A549 (cell line): Measurements from ENCODE around the gene PSMD8. TPM values are rescaled to one million over a fixed set of nuclear protein-coding genes. Genes with fewer than 3 reads are reported as not detected.
A peak's percentile ranks its signal among the peaks of the same experiment; 100 is the strongest.

Experiments
- ATAC-seq, 2 experiments: fragments of 200-7000 bp in 1 of 2; fragments of >200 bp in 1 of 2; cut with Nextera tagmentation in 1 of 2; cut with Tn5 transposase in 1 of 2; 3 replicates each; pipeline versions ENCODE4 v1.8.0 to v1.9.1; 2018 to 2020; ENCODE audit warnings: mild to moderate bottlenecking in 1 of 2, moderate library complexity in 1 of 2
- CTCF ChIA-PET: fragments of 300-600 bp; sonication (Branson Sonifier 250); formaldehyde crosslinking; extraction: SDS; loops from one replicate; lab custom pipeline; 2021; ENCODE audit warnings: antibody characterized with exemption, inconsistent platforms; lab: Yijun Ruan, JAX
- POLR2A ChIA-PET: fragments of 350-600 bp; formaldehyde crosslinking; extraction: SDS; loops from one replicate; lab custom pipeline; 2021; ENCODE audit warnings: antibody characterized with exemption, inconsistent platforms; lab: Yijun Ruan, JAX
- DNase-seq, 2 experiments: peaks; one replicate each; pipeline versions ENCODE4 v3.0.0 to v3.0.0-alpha.2; 2011 to 2016; ENCODE audit warnings: low read depth in 1 of 2, low spot score in 1 of 2
- FAIRE-seq: peaks from 2 replicates; lab custom pipeline; 2011; peaks lifted over from hg19 to GRCh38; lab: Jason Lieb, UNC
- H3K27ac ChIP-seq, 2 experiments: fragments of >200 bp; sonication (Bioruptor Twin); formaldehyde crosslinking; 3 replicates each; pipeline ENCODE4 v1.5.1; 2016 to 2017
- H3K4me1 ChIP-seq: fragments of >200 bp; sonication (Bioruptor Twin); formaldehyde crosslinking; 3 replicates; pipeline ENCODE4 v1.6.1; 2016
- H3K4me2 ChIP-seq: fragments of >200 bp; sonication (Bioruptor Twin); formaldehyde crosslinking; 3 replicates; pipeline ENCODE4 v1.6.1; 2016
- H3K4me3 ChIP-seq: fragments of >200 bp; sonication (Bioruptor Twin); formaldehyde crosslinking; 3 replicates; pipeline ENCODE4 v1.5.1; 2016
- H3K9me3 ChIP-seq: fragments of >200 bp; sonication (Bioruptor Twin); formaldehyde crosslinking; 3 replicates; pipeline ENCODE4 v1.6.1; 2016
- BCL3 ChIP-seq: fragments of >200 bp; sonication (Bioruptor Twin); formaldehyde crosslinking; IDR thresholded peaks from 3 replicates; pipeline ENCODE4 v1.6.1; 2016
- BHLHE40 ChIP-seq: IDR thresholded peaks from 2 replicates; pipeline ENCODE4 v1.6.1; 2012; ENCODE audit warnings: low read depth, low read length, inconsistent platforms
- CEBPB ChIP-seq, 2 experiments: fragments of >200 bp in 1 of 2; sonication (Bioruptor Twin) in 1 of 2; formaldehyde crosslinking in 1 of 2; IDR thresholded peaks; 2 replicates each; pipeline ENCODE4 v1.6.1; 2012 to 2016
- CHD2 ChIP-seq: fragments of 150-350 bp; IDR thresholded peaks from 2 replicates; pipeline ENCODE4 v1.6.1; 2014; ENCODE audit warnings: low read length; ENCODE audit not compliant: partially characterized antibody
- E2F6 ChIP-seq: IDR thresholded peaks from 2 replicates; pipeline ENCODE4 v1.6.1; 2012; ENCODE audit warnings: low read depth, borderline replicate concordance
- EHMT2 ChIP-seq: fragments of 200-600 bp; sonication (generic); IDR thresholded peaks from 2 replicates; pipeline ENCODE4 v1.6.1; 2016; ENCODE audit warnings: antibody characterized with exemption, low read depth, mild to moderate bottlenecking, moderate library complexity
- ELK1 ChIP-seq: fragments of 150-350 bp; IDR thresholded peaks from 2 replicates; pipeline ENCODE4 v1.6.1; 2014; ENCODE audit warnings: low read depth, mild to moderate bottlenecking, low read length
- ESRRA ChIP-seq: fragments of 150-350 bp; IDR thresholded peaks from 2 replicates; pipeline ENCODE4 v1.6.1; 2014; ENCODE audit warnings: mild to moderate bottlenecking, low read length, borderline replicate concordance
- FOSB ChIP-seq: fragments of 250-450 bp; sonication (Bioruptor Pico); IDR thresholded peaks from 2 replicates; pipeline ENCODE4 v1.5.0; 2020; ENCODE audit warnings: mild to moderate bottlenecking, moderate library complexity
- FOXS1 ChIP-seq: fragments of 250-450 bp; sonication (Bioruptor Pico); IDR thresholded peaks from 2 replicates; pipeline ENCODE4 v1.5.0; 2020; ENCODE audit warnings: mild to moderate bottlenecking, moderate library complexity
- GATA3 ChIP-seq: IDR thresholded peaks from 2 replicates; pipeline ENCODE4 v1.6.1; 2012; ENCODE audit warnings: borderline replicate concordance
- HOXA7 ChIP-seq: fragments of 250-450 bp; sonication (Bioruptor Pico); IDR thresholded peaks from 2 replicates; pipeline ENCODE4 v1.5.0; 2020; ENCODE audit warnings: mild to moderate bottlenecking, moderate library complexity
- HOXB13 ChIP-seq: fragments of 250-450 bp; sonication (Bioruptor Pico); IDR thresholded peaks from 2 replicates; pipeline ENCODE4 v1.5.0; 2020; ENCODE audit warnings: low read depth, mild to moderate bottlenecking, moderate library complexity
- JUNB ChIP-seq: fragments of >200 bp; sonication (Bioruptor Twin); formaldehyde crosslinking; IDR thresholded peaks from 2 replicates; pipeline ENCODE4 v1.6.1; 2016
- MAFK ChIP-seq: fragments of 450-650 bp; IDR thresholded peaks from 2 replicates; pipeline ENCODE4 v1.6.1; 2014; ENCODE audit not compliant: partially characterized antibody
- MAX ChIP-seq: IDR thresholded peaks from 2 replicates; pipeline ENCODE4 v1.6.1; 2012
- MYC ChIP-seq: IDR thresholded peaks from 2 replicates; pipeline ENCODE4 v1.6.1; 2012; ENCODE audit warnings: mild to moderate bottlenecking, inconsistent platforms, low read length, improper control_type of control experiment, borderline replicate concordance
- NPAS2 ChIP-seq: fragments of 250-450 bp; sonication (Bioruptor Pico); IDR thresholded peaks from 2 replicates; pipeline ENCODE4 v1.8.0; 2022; ENCODE audit warnings: mild to moderate bottlenecking, moderate library complexity, borderline replicate concordance
- PBX3 ChIP-seq: IDR thresholded peaks from 2 replicates; pipeline ENCODE4 v1.6.1; 2012
- POLR2AphosphoS2 ChIP-seq: conservative IDR thresholded peaks from 2 replicates; pipeline ENCODE4 v1.6.1; 2012; ENCODE audit warnings: low read length, improper control_type of control experiment, inconsistent platforms
- RARB ChIP-seq: fragments of 250-450 bp; sonication (Bioruptor Pico); IDR thresholded peaks from 2 replicates; pipeline ENCODE4 v1.8.0; 2021; ENCODE audit warnings: mild to moderate bottlenecking, moderate library complexity
- RCOR1 ChIP-seq: fragments of 150-350 bp; IDR thresholded peaks from 2 replicates; pipeline ENCODE4 v1.6.1; 2014; ENCODE audit warnings: antibody characterized with exemption, low read length, low read depth
- RFX5 ChIP-seq: fragments of 450-650 bp; IDR thresholded peaks from 2 replicates; pipeline ENCODE4 v1.7.1; 2014; ENCODE audit warnings: antibody characterized with exemption, mild to moderate bottlenecking, moderate library complexity
- ZC3H11A ChIP-seq: fragments of 450-650 bp; IDR thresholded peaks from 2 replicates; pipeline ENCODE4 v1.6.1; 2014; ENCODE audit warnings: antibody characterized with exemption, mild to moderate bottlenecking
- WGBS: methylation state at CpG from one replicate; pipeline ENCODE4 v1.1.6; 2017; ENCODE audit errors: missing lambda C conversion rate; 5-methylcytosine and 5-hydroxymethylcytosine counted together
- polyA plus RNA-seq, 4 experiments: library from polyadenylated mRNA; depleted of rRNA in 3 of 4; stranded (reverse); fragments of >200 nt; fragmentation: RNase III in 1 of 4; extraction: RNeasy Plus Mini Kit Qiagen cat#74134 plus additional on column Dnase treatment in 1 of 4; gene quantifications; 2 replicates in 3 of 4; 3 replicates in 1 of 4; pipeline ENCODE4 v1.2.3, GENCODE V29; 2011 to 2017

The PSMD8 gene
- polyA plus RNA-seq, 2 of the 4 experiments (the other 2 are of a cell fraction) = 437 to 456 TPM

GRCh38 chr19:38367041-38367440, 7.3 kb upstream of the PSMD8 start:
- ChIA-PET CTCF (interaction anchor here (0.6 to 2.8 kb wide), 11 partner anchors 10 to 906 kb away, joined by 3 to 21 read pairs (median 3); partner anchors contain the start of gene CATSPERG), POLR2A (interaction anchor here (0.6 kb wide), 1 partner anchor 65 kb away, joined by 4 read pairs; no protein-coding TSS in a partner anchor)
- ATAC-seq (no peak), FAIRE-seq (no peak), DNase-seq (no peak)
- Histone ChIP-seq H3K4me1 (peaks cover 6% of the 10 kb centered on the region; the same call in 1 of the 3 replicates), H3K9me3 (no peaks in the 10 kb centered on the region), H3K4me3 (no peak overlapping the region), H3K27ac (no peak overlapping the region), H3K4me2 (no peak overlapping the region)
- TF ChIP-seq ZC3H11A (no peak), FOXS1 (CRISPR knock-in tag) (no peak)
- WGBS = 72% methylated on average over 12 of the region's 12 CpGs

- POLR2A ChIA-PET = interaction anchor here (1.0 kb wide), 1 partner anchor 18 kb away, joined by 3 read pairs; no protein-coding TSS in a partner anchor
- TF ChIP-seq HOXA7 (CRISPR knock-in tag) (no peak), HOXB13 (no peak), JUNB (no peak), E2F6 (no peak), MAX (no peak), CEBPB (IDR thresholded peaks at IDR 0.05) (no peak), NPAS2 (CRISPR knock-in tag) (no peak), RFX5 (no peak), GATA3 (no peak), POLR2AphosphoS2 (no peak), BHLHE40 (no peak), FOXS1 (CRISPR knock-in tag) (no peak), RCOR1 (no peak), FOSB (CRISPR knock-in tag) (no peak), EHMT2 (no peak), CHD2 (no peak), ESRRA (no peak), ELK1 (no peak), PBX3 (no peak), RARB (no peak)
- H3K4me3 ChIP-seq = no peak overlapping the region
- DNase-seq = no peak
- ATAC-seq = no peak
- no peak overlapping the region for H3K27ac ChIP-seq
- no peak overlapping the region for H3K4me2 ChIP-seq
- peaks cover 4% of the 10 kb centered on the region; the same call in 1 of the 3 replicates for H3K4me1 ChIP-seq
- H3K9me3 ChIP-seq = no peaks in the 10 kb centered on the region
- CTCF ChIA-PET = interaction anchor here (0.7 to 1.9 kb wide), 3 partner anchors 34 to 144 kb away, joined by 3 to 7 read pairs (median 6); partner anchors contain the start of genes CATSPERG and PPP1R14A
- peak; percentile 92 for FAIRE-seq
- 58% methylated on average over 2 of the region's 2 CpGs for WGBS
These were observed 4.8 kb upstream of the PSMD8 start for GRCh38 chr19:38369584-38369983.

GRCh38 chr19:38370299-38370698, 4.1 kb upstream of the PSMD8 start:
- Histone ChIP-seq H3K9me3 (no peaks in the 10 kb centered on the region), H3K4me2 (no peak overlapping the region), H3K4me3 (no peak overlapping the region), H3K4me1 (peaks cover 4% of the 10 kb centered on the region; the same call in 1 of the 3 replicates), H3K27ac (no peak overlapping the region)
- peak; percentile 49 for FAIRE-seq
- TF ChIP-seq POLR2AphosphoS2 = no peak
- no peak for TF ChIP-seq BCL3
- no peak for TF ChIP-seq HOXB13
- no peak for TF ChIP-seq MYC
- no peak for TF ChIP-seq MAFK
- no peak for DNase-seq
- WGBS = 55% methylated on average over 12 of the region's 12 CpGs
- POLR2A ChIA-PET = interaction anchor here (0.7 to 1.0 kb wide), 2 partner anchors 17 to 560 kb away, joined by 3 read pairs; no protein-coding TSS in a partner anchor
- ATAC-seq = no peak
- CTCF ChIA-PET = interaction anchor here (0.7 to 1.9 kb wide), 7 partner anchors 11 to 468 kb away, joined by 3 to 7 read pairs (median 3); partner anchors contain the start of genes CATSPERG and PPP1R14A
